ENCODE measurements around the gene RASGRF2. TPM values are rescaled to one million over a fixed set of nuclear protein-coding genes. Genes with fewer than 3 reads are reported as not detected.

RASGRF2 gene
- total RNA-seq, 1 experiment from 2014 or later, result not detected

DNA sequence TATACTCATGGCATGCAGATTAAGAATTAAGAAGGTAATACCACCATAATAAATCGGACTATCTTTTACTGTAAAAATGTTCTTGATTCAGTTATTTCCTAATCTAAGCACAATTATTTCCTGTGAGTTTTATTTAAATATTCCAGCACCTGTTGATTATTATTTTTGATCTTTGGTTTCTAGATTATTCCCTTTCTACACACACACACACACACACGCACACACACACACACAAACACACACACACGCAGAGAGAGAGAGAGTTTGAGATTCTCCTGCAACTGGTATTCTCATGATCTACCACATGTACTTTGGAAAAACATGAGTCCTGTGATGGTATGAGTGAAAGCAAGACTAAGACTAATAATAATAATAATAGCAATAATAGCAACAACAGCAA is 256.0 kb downstream of the RASGRF2 start:
- no peaks in the 10 kb centered on the region for H3K27me3 Mint-ChIP-seq (ENCODE audit: insufficient read depth, unreplicated experiment)
- TF ChIP-seq, protein P1, sequence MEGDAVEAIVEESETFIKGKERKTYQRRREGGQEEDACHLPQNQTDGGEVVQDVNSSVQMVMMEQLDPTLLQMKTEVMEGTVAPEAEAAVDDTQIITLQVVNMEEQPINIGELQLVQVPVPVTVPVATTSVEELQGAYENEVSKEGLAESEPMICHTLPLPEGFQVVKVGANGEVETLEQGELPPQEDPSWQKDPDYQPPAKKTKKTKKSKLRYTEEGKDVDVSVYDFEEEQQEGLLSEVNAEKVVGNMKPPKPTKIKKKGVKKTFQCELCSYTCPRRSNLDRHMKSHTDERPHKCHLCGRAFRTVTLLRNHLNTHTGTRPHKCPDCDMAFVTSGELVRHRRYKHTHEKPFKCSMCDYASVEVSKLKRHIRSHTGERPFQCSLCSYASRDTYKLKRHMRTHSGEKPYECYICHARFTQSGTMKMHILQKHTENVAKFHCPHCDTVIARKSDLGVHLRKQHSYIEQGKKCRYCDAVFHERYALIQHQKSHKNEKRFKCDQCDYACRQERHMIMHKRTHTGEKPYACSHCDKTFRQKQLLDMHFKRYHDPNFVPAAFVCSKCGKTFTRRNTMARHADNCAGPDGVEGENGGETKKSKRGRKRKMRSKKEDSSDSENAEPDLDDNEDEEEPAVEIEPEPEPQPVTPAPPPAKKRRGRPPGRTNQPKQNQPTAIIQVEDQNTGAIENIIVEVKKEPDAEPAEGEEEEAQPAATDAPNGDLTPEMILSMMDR (IDR thresholded peaks at IDR 0.05; ENCODE audit: unreplicated experiment), result no peak
- H3K4me1 Mint-ChIP-seq (ENCODE audit: insufficient read depth, unreplicated experiment), result no peaks in the 10 kb centered on the region
- no peak overlapping the region for H3K4me3 Mint-ChIP-seq (ENCODE audit: unreplicated experiment)
- intact Hi-C loops (cut with micrococcal nuclease), result no loop called here
- H3K9me3 Mint-ChIP-seq (ENCODE audit: unreplicated experiment), result no peaks in the 10 kb centered on the region
- BruUV-seq (replicated peaks), result no TSS peak
- no peak for DNase-seq (ENCODE audit: unreplicated experiment)
- POLR2A ChIA-PET, result no interaction called here
- H3K36me3 Mint-ChIP-seq (ENCODE audit: insufficient read depth, unreplicated experiment), result no peaks in the 10 kb centered on the region
- H3K27ac Mint-ChIP-seq (ENCODE audit: low read depth, unreplicated experiment), result no peak overlapping the region
- CTCF ChIA-PET, result interaction anchor here (0.7 kb wide), 1 partner anchor 21 kb away, joined by 3 read pairs; no protein-coding TSS in a partner anchor

DNA sequence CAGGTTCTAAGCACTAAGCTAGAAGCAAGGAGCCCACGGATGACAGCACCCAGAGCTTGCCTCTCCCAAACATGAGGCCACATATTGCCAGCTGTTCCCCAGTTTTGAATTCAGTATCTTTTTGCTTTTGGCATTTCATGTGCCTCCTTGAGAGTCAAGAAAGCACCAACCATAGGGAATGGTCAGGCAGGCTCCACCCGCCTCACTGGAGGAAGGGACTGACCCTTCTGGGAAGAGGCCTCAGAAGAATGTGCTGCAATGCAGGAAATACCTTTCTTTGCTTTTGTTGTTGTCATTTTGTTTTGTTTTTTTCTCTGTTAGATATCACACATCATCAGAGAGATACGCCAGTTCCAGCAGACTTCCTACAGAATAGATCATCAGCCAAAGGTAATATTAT is 259.2 kb downstream of the RASGRF2 start:
- BruUV-seq (replicated peaks), result no TSS peak
- Mint-ChIP-seq H3K4me3 (ENCODE audit: unreplicated experiment) (no peak overlapping the region), H3K36me3 (ENCODE audit: insufficient read depth, unreplicated experiment) (no peaks in the 10 kb centered on the region), H3K4me1 (ENCODE audit: insufficient read depth, unreplicated experiment) (no peaks in the 10 kb centered on the region), H3K27ac (ENCODE audit: low read depth, unreplicated experiment) (no peak overlapping the region), H3K9me3 (ENCODE audit: unreplicated experiment) (no peaks in the 10 kb centered on the region), H3K27me3 (ENCODE audit: insufficient read depth, unreplicated experiment) (no peaks in the 10 kb centered on the region)
- TF ChIP-seq, protein P1 (IDR thresholded peaks at IDR 0.05; ENCODE audit: unreplicated experiment), result no peak
- ChIA-PET CTCF (interaction anchor here (0.7 to 0.8 kb wide), 2 partner anchors 12 to 877 kb away, joined by 3 to 4 read pairs; no protein-coding TSS in a partner anchor), POLR2A (no interaction called here)
- intact Hi-C loops (cut with micrococcal nuclease), result no loop called here
- DNase-seq (ENCODE audit: unreplicated experiment), result no peak

- no peak for DNase-seq (ENCODE audit: unreplicated experiment)
- Mint-ChIP-seq H3K27me3 (ENCODE audit: insufficient read depth, unreplicated experiment) (no peaks in the 10 kb centered on the region), H3K36me3 (ENCODE audit: insufficient read depth, unreplicated experiment) (no peaks in the 10 kb centered on the region), H3K9me3 (ENCODE audit: unreplicated experiment) (no peaks in the 10 kb centered on the region), H3K4me1 (ENCODE audit: insufficient read depth, unreplicated experiment) (no peaks in the 10 kb centered on the region), H3K27ac (ENCODE audit: low read depth, unreplicated experiment) (no peak overlapping the region), H3K4me3 (ENCODE audit: unreplicated experiment) (no peak overlapping the region)
- POLR2A ChIA-PET, result no interaction called here
- CTCF ChIA-PET, result interaction anchor here (0.8 kb wide), 1 partner anchor 114 kb away, joined by 4 read pairs; no protein-coding TSS in a partner anchor
- BruUV-seq (replicated peaks), result no TSS peak
- intact Hi-C loops (cut with micrococcal nuclease), result no loop called here
- TF ChIP-seq, protein P1 (IDR thresholded peaks at IDR 0.05; ENCODE audit: unreplicated experiment), result no peak
These were observed 262.1 kb downstream of the RASGRF2 start for GRCh38 chr5:81222285-81222684.

GRCh38 chr5:81225463-81225862 is 265.3 kb downstream of the RASGRF2 start:
- no peak for DNase-seq (ENCODE audit: unreplicated experiment)
- intact Hi-C loops (cut with micrococcal nuclease), result no loop called here
- H3K9me3 Mint-ChIP-seq (ENCODE audit: unreplicated experiment), result no peaks in the 10 kb centered on the region
- ChIA-PET POLR2A (no interaction called here), CTCF (interaction anchor here (0.6 kb wide), 1 partner anchor 30 kb away, joined by 4 read pairs; no protein-coding TSS in a partner anchor)
- no peak overlapping the region for H3K27ac Mint-ChIP-seq (ENCODE audit: low read depth, unreplicated experiment)
- no peaks in the 10 kb centered on the region for H3K27me3 Mint-ChIP-seq (ENCODE audit: insufficient read depth, unreplicated experiment)
- TF ChIP-seq, protein P1 (IDR thresholded peaks at IDR 0.05; ENCODE audit: unreplicated experiment), result no peak
- BruUV-seq (replicated peaks), result no TSS peak
- H3K36me3 Mint-ChIP-seq (ENCODE audit: insufficient read depth, unreplicated experiment), result no peaks in the 10 kb centered on the region
- no peaks in the 10 kb centered on the region for H3K4me1 Mint-ChIP-seq (ENCODE audit: insufficient read depth, unreplicated experiment)
- no peak overlapping the region for H3K4me3 Mint-ChIP-seq (ENCODE audit: unreplicated experiment)
